Germinal center (tissue), 1 donor: ENCODE measurements around the gene TFCP2L1.
"Not testable (repeated sequence)": the region's sequence is repeated elsewhere in the genome, so short reads cannot be mapped to it uniquely, and the experiment has no call there.

ENCODE experiments used
- DNase-seq: peaks from one replicate; pipeline ENCODE4 v3.0.0; 2012; ENCODE audit warnings: mixed read lengths, low spot score

Gene TFCP2L1

DNA sequence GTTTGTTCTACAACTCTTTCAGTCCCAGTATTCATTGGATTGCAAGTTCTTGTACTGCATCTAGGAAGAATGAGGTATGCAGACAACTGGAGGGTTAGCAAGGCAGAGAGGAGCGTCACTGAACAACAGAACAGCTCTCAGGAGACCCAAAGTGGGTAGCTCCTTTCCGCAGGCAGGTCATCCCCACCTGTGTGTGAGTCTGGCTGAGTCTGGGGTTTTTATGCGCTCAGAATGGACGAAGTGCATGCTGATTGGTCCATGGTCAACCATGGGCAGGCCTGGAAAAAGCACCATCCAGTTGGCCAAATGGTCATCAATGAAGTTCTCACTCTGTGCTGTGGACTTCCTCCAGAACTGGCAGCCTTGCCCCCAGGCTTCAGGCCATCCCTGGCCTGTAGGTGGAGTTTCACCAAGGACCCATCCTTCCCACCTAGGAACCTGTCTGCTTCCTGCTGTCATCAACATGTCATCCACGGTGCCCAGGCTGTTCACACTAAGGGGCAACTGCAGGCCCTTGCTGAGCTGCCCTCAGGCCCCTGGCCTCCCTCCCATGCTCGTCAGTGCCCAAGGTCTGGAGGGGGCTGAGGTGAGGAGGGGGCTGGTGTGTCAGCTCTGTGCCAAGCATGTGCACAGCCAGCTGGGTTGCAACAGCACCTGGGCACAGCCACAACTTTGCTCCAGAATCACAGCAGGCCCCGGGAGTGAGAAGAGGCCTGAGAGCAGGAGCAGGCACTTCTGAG is 11.1 kb upstream of the TFCP2L1 start:
- DNase-seq = no peak

DNA sequence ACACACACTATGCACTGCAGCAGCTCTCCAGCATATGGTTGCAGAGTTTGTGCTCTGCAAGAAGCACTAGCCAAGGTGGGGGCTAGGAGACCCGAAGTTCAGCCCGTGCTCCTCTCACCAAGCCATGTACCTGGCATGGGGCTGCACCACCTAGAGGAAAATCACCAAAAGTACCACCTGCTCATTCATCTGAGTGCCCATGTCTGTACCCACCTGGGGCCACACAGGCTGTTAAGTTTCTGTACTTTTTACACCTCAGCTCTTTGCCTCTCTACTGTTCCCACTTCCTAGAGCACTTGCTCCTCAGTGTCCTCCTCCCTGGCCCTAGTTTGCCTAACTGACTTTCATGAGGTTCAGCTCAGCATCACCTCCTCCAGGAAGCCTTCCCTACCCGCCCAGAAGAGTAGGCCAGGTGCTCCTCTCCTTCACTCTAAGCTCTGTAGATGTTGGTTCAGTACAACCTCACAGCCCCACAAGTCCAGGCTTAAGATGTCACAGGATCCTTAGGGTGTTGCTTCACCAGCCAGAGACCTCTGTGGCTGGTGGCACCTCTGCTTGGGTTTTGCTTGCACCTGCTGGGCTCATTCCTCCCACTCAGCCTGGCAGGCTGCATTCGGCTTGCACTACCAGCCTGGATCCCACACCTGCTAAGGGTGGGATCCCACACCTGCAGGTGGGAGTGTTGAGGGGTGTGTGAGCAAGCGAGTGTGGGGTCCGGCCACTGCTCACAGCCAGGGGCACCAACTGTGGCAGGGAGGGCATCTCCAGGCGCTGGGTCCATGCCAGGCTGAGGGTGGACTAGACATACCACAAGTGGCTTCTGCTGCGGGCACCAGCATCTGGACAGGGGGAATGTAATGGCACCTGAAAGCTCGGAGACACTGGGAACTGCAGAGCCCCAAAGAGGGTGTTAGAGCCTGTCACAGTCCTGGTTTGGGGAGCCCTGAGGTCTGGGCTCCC is 10.2 kb upstream of the TFCP2L1 start:
- DNase-seq = no peak

DNA sequence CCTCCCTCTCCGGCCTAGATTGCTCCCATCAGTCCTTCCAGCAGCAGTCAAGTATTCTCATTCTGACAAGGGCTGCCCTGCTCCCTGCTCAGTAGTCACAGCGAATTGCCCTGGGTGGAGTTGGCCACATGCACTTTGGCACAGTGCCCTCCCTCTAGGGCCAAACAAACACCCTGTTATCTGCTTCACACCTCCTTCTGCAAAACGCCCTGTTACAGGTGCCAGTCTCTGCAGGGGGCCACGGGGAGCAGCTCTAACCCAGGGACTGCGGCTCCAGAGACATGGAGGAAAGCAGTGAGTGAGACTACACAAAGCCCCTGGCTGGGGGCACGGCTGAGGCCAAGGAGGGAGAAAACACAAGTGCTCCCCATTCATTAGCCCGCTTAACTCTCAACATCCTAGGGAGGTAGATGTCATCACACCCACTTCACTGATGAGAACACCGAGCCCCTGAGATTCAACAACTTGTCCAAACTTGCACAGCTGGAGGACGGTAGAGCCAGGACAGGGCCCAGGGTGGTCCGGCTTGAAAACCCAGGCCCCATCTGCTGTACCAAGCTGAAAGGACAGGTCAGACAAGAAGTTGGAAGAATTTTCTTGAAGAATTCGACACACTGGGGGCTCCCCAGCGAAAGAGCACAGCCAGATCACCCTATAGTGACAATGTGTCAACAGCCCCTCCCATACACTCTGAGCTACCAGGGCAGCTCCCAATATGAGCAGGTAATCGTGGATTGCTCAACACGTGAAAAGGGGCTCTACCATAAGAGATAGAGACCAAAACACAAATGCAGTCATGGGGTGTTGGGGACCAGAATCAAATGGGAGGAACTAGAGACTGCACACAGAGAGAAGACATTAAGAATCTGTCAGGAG is 8.7 kb upstream of the TFCP2L1 start:
- no peak for DNase-seq

DNA sequence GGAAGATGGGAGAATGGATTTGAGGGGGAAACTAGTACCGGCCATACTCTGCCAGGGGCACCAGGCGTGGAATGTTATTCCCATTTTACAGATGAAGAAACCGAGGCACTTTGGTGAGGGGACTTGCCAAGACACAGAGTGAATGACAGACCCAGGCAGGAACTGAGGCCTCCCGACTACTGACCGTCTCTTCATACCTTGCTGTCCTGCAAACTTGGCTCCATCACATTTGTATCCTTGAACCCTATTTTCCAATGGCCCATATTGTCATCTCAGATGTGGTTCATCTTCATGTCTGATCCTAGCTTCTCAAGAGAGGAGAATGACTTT is 6.2 kb upstream of the TFCP2L1 start:
- no peak for DNase-seq

DNA sequence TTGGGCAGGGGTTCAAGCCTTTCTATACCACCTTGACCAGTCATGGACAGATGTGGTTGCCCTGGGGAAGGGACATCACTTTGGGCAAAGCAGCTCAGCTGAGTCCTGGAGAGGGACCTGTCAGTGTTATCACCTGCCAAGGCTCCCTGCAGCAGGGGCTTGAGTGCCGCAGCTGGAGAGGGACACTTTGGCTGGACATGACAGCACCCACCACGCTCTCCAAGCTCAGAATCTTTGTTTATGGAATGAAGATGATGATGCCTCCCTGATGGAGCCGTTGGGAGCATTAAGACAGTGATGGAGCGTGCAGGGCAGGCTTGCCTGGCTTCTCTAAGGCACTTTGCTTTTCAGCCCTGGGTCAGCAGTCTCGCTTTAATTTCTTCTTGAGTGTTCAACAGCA is 4.3 kb upstream of the TFCP2L1 start:
- DNase-seq = no peak

DNA sequence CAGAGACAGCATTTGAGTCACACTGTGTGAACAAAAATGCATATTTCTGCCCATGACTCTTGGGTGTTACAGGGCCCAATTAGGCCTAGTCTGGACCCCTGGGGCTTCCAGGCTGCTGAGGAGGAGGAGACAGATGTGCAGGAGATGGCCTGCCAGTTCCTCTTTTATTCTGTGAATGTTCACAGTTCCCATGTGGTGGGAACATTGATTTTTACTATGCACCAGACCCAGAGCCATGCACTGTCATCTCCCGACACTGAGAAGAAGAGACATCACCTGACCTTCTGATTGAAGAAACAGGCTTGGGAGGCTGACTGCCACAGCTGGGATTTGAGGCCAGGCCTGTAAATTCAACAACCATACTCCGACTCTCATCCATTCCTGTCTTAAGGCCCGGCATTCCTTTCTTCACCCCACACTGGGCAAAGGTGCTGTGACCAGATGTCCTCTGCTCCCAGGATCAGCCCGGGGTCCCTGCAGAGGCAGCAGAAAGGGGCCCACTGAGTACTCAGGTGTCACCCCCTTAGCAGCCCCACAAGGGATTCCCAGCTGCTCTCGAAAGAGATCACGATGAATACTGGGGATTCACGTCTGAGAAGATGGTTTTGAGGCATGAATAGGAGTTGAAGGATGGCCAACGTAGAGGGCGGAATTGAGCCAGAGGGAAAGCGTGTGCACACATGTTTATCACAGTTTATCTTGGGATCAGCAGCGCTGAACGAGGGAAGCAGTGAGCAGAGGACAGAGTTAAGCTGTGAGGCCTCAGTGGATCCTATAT is 3.6 kb upstream of the TFCP2L1 start:
- DNase-seq = no peak

DNA sequence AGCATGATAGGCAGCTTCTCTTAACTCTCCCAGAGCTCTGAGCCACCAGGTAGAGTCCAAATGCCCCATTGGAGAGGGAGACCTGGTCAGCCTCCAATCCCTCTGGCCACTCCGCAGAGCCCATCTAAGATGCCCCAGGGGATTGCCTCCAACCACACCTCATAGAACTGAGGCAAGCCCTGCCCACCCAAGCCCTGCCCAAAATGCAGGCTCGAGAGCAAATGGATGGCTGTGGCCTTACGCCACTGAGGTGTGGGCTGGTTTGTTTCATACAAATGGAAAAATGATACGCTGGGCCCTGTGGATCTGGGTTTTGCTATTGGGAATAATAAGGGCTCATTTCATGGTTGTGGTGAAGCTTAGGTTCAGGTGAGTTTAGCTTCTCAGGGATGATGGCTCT is 3.0 kb upstream of the TFCP2L1 start:
- no peak for DNase-seq

DNA sequence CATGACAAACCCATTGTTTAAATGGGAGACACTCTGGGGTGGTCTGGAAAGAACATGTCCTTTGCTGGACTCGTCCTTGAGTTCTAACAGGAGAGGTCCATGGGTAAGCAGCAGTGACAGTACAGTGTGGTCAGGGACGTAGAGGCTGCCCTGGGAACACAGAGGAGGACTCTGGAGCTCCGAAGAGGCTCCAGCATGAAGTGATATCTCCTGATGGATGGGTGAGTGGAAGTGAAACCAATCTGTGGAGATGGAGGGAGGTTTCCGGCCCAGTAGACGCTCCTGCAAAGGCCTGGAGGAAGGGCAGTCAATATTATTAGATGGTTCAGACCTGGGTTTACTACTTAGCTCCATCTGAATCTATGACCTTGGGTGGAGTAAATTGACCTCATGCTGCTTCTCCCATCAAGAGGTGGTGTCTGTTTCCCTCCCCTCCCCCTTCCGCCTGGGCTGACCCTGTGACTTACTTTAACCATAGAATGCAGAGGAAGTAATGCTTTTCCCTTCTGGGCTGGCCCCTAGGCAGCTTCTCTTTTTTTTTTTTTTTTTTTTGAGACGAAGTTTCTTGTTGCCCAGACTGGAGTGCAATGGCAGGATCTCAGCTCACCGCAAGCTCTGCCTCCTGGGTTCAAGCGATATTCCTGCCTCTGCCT is 2.3 kb upstream of the TFCP2L1 start:
- no peak for DNase-seq

DNA sequence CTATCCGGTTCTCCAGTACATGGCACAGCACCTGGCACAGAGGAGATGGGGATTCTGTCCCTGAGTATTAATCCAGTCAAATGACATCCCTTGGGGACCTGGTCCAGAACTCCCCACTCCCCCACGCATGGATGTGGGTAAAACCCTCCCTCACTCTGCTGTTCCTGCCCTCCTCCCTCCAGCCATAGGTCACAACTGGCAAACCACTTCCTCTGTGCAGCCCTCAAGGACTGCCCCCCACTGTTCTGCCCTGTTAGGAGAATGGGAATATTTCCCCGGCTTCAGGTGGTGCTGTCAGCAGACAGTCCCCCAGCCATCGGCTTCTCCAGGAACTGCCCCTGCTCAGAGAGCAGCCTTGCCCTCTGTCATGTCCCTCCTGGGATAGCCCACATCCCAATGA is 1.5 kb upstream of the TFCP2L1 start:
- DNase-seq = no peak

DNA sequence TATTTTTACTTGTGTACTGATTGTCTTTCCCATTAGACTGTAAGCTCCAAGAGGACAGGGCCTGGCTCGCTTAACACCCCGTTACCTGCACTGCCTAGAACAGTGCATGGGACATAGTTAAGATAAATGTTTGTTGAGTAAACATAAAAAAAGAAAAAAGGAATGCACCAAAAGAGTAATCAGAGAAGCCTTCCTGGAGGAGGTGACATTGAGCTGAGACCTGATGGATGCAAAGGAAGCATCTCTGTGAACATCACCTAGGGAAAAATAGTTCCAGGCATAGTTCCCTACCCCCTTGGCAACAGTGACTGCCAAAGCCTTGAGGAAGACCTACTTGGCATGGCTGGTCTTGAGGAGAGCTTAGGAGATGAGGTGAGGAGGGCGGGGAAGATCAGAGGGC is 924 bp upstream of the TFCP2L1 start:
- no peak for DNase-seq

DNA sequence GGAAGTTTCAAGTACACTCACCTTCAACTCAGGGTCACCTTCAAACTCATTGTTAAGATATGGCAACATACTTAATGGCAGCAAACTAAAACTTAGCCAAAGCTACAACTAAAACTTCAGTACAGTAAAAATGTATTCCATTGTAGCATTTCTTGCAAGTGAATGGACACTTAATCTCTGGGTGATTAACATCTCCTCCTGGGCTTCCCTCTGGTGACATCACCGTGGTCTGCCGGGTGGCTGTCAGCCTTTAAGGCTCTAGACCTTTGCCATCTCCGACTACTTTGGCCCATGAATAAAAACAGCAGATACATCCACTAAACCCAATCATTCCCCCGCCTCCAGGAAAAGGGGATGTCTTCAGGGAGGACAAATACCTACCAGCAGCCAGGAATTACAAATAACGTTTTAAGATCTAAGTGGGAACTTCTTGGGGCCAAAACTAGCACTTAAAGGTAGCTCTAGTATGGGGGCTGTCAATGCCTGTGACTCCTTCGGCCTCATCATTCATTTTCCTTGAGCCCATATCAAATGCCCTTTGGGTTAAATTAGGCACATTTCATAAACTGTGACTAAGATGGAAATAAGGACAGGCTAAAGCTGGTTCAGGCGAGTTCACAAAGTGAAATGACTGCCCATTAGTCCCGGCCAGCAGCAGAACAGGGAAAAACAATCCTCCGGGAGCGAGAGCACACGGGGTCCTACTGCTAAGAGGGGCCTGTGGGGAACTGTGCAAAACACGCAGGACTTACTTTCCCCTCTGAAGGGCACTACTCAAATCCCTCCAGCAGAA is 1.1 kb downstream of the TFCP2L1 start:
- DNase-seq = no peak

DNA sequence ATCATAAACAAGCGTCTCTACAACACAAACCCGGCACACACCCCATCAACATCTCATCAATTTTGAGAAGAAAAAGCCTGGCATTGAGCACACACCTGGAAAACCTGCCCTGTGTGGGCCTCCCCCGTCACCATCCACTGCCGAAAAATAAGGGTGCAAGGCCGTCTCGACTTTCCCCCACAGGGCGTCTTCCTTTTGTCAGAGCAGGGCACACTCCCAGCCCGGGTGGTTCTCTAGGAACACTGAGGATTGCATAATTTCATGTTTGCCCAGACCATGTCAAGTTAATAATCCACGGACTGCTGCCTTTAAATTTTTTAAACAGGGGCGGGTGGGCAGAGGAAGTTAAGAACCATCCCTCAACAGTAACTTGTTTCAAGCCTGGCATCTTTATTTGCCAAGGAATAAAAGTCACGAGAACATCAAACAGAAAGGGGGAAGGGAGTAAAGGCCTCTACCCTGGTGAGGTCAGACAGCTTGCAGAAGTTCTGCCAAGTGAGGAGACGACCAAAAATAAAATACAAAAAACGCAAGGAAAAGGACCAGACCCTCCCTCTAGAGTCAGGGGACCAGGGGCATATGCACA is 2.1 kb downstream of the TFCP2L1 start:
- no peak for DNase-seq

DNA sequence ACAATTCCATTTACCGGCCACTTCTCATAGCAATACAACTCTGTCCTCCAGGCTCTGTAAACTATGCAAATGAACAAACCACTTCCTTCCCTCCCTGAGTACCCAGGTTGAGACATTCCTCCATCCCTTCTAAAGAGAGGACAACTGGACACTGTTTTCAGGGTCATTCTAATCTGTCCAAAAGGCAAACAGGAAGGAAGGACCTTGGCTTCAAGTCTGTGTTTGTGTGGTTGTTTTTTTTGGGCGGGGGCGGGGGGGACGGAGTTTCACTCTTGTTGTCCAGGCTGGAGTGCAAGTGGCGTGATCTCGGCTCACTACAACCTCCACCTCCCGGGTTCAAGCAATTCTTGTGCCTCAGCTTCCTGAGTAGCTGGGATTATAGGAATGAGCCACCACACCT is 3.3 kb downstream of the TFCP2L1 start:
- no peak for DNase-seq

DNA sequence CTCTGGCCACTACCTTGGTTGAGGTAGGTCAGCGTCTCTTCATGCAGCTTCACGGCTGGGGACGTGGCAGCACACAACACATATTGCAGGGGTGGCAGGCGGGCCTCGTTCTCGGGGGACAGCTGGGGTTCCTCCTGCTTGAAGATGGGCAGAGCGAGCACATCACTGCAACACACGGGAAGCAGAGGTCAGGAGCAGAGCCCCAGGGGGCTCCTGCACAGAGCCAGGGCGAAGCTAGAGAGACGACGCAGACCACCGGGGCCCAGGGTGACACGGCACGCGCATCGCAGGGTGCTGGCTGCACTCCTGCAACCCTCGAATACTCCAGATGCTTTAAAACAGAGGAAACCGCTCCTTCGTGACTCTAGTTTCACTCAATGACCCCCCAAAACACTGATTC is 3.9 kb downstream of the TFCP2L1 start:
- DNase-seq = no peak

DNA sequence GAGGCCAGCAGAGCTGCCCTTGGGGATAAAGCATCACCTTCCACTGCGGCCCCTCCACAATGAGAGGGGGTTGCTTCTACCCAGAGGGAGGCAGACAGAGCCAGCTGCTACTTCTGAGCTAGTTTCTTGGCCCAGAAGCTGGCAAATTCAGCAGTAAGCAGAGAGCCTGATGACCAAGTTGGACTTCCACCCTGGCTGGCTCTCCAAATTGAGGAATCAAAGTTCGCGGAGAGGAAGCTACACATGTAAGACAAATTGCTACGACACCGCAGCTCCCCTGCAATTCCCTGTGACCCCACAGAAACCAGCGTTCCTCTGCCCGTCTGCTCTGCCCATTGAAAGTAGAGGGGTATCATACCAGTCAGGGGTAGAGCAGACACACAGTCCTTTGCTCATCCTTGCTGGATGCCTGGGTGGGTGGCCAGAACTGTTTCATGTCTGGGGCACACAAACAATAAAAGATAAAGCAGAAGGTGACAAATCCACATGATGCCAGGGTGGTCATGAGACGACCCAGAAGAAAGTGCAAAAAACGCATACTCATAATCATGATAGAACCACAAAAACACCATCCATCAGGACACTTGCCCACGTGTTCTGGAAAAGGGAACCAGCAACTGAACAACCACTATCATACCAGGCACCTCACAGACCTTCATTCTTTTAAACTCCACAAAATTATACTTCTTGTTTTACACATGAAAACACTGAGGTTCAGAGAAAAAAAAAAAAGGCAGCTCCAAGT is 5.4 kb downstream of the TFCP2L1 start:
- no peak for DNase-seq

DNA sequence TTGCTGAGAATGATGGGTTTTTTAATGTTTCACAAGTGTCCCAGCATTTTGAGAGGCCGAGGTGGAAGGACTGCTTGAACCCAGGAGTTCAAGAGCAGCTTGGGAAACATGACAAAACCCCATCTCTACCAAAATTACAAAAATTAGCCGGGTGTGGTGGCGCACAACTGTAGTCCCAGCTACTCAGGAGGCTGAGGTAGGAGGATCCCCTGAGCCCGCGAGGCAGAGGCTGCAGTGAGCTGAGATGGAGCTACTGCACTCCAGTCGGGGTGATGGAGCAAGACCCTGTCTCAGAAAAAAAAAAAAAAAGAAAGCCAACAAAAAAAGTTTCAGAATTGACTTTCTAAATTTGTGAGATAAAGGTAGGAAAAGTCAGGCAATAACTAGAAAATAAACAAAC is 8.7 kb downstream of the TFCP2L1 start:
- DNase-seq = no peak

DNA sequence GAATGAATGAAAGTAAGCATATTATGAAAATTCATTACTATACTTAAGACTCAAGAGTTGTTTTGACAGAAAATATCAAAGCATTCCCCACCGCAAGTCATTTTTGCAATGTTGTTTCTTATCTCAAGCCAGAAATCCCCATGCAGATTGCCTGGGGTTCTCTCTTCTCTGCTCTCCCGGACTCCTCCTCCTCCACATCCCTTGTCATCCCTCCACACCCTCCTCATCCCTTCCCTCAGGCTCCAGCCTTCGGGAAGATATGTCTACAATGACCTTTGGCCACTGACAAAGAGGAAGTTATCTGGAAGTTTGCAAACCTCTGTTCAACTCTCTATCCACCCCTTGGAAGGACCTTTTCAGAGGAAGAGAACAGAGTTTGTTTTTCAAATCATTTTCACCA is 11.9 kb downstream of the TFCP2L1 start:
- no peak for DNase-seq

DNA sequence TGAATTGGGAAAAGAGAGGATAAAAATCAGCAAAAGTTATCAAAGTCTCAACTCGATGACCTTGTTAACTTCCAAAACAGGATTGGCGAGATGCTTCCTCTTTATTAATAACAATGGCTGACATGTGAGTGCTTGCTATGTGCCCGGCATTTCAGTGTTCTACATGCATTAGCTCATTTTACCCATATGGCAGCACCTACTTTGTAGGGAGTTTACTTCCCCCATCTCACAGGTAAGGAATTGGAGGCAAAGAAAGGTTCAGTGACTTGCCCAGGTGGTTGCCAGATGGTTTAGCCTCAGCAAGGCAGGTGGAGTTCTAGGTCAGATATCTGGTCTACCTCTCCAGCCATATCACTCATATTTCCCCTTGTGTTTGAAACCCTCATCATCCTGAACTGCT is 12.4 kb downstream of the TFCP2L1 start:
- DNase-seq = no peak

DNA sequence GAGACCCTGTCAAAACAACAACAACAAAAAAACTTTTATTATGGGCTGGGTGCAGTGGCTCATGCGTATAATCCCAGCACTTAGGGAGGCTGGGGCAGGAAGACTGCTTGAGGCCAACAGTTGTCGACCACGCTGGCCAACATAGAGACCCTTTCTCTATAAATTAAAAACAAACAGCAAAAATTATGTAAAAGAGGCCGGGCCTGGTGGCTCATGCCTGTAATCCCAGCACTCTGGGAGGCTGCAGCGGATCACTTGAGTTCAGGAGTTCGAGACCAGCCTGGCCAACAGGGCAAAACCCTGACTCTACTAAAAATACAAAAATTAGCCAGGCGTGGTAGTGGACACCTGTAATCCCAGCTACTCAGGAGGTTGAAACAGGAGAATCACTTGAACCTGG is 15.6 kb downstream of the TFCP2L1 start:
- not testable (repeated sequence) for DNase-seq
